Nucleus accumbens (tissue), 56 donors: ENCODE measurements around the gene MOSPD3.

Experiments
- DNase-seq, 56 donors: peaks; one replicate each; lab custom pipeline; 2025; lab: John Stamatoyannopoulos, UW

MOSPD3 gene

GRCh38 chr7:100614308-100614861, 2.0 kb downstream of the MOSPD3 start:
- no peak for DNase-seq

- no peak for DNase-seq
Measured at GRCh38 chr7:100620239-100620638, 7.9 kb downstream of the MOSPD3 start.

- DNase-seq, result no peak
Measured at GRCh38 chr7:100620804-100621203, 8.5 kb downstream of the MOSPD3 start.

- no peak for DNase-seq
Measured at GRCh38 chr7:100621554-100621953, 9.2 kb downstream of the MOSPD3 start.

GRCh38 chr7:100623951-100624824, 11.8 kb downstream of the MOSPD3 start:
- no peak for DNase-seq

GRCh38 chr7:100626055-100626454, 13.7 kb downstream of the MOSPD3 start:
- no peak for DNase-seq

- DNase-seq, result peak in 50 of 56 donors; percentile 5 to 86 (median 52)
Measured at GRCh38 chr7:100626530-100627237, 14.3 kb downstream of the MOSPD3 start.

GRCh38 chr7:100627238-100627549, 14.9 kb downstream of the MOSPD3 start:
- no peak for DNase-seq

- no peak for DNase-seq
Measured at GRCh38 chr7:100629117-100629716, 16.9 kb downstream of the MOSPD3 start.

- no peak for DNase-seq
Measured at GRCh38 chr7:100630066-100630465, 17.7 kb downstream of the MOSPD3 start.

- DNase-seq, result peak in 9 of 56 donors; percentile 4 to 67 (median 15)
Measured at GRCh38 chr7:100632951-100633717, 20.8 kb downstream of the MOSPD3 start.

- no peak for DNase-seq
Measured at GRCh38 chr7:100639995-100640516, 27.7 kb downstream of the MOSPD3 start.

GRCh38 chr7:100640517-100641440, 28.4 kb downstream of the MOSPD3 start:
- no peak for DNase-seq

- no peak for DNase-seq
Measured at GRCh38 chr7:100641463-100641859, 29.1 kb downstream of the MOSPD3 start, which contains the start of gene TFR2. Gene TFR2, minus strand, starts transcription at chr7:100641552. Its CDS starts 43 bp downstream, at chr7:100641509.

- no peak for DNase-seq
Measured at GRCh38 chr7:100641860-100642533, 29.7 kb downstream of the MOSPD3 start.

- DNase-seq, result no peak
Measured at GRCh38 chr7:100642534-100642907, 30.2 kb downstream of the MOSPD3 start.

- no peak for DNase-seq
Measured at GRCh38 chr7:100649826-100650565, 37.7 kb downstream of the MOSPD3 start.
